K562 (cell line): ENCODE results near the gene ACTRT3. TPM values are rescaled to one million over a fixed set of nuclear protein-coding genes. Genes with fewer than 3 reads are reported as not detected.

ENCODE experiments used
- BMI1 ChIP-seq: fragments of 150-350 bp; IDR thresholded peaks from 2 replicates; pipeline ENCODE4 v1.6.1; 2014; ENCODE audit warnings: low read length
- DPF2 ChIP-seq: fragments of 450-650 bp; IDR thresholded peaks from 2 replicates; pipeline ENCODE4 v1.6.1; 2016
- ELF4 ChIP-seq: fragments of 450-650 bp; formaldehyde crosslinking; IDR thresholded peaks from 2 replicates; pipeline ENCODE4 v1.4.0; 2022; ENCODE audit warnings: missing genetic modification characterization
- FOXM1 ChIP-seq, 2 experiments: fragments of 450-650 bp in 1 of 2; sonication (generic) in 1 of 2; formaldehyde crosslinking in 1 of 2; IDR thresholded peaks; 2 replicates each; pipeline versions ENCODE4 v1.6.1 to v1.9.0; 2017 to 2022; ENCODE audit warnings: low read depth in 2 of 2, mild to moderate bottlenecking in 2 of 2, missing genetic modification reagents in 1 of 2, moderate library complexity in 1 of 2
- GTF2E2 ChIP-seq: fragments of 200-800 bp; sonication (Bioruptor generic); IDR thresholded peaks from 2 replicates; pipeline ENCODE4 v1.6.1; 2016; ENCODE audit warnings: missing genetic modification characterization, missing compliant biosample characterization
- MEIS2 ChIP-seq: fragments of 450-650 bp; IDR thresholded peaks from 2 replicates; pipeline ENCODE4 v1.6.1; 2014; ENCODE audit warnings: mild to moderate bottlenecking; ENCODE audit not compliant: partially characterized antibody
- NR2C1 ChIP-seq, 2 experiments: fragments of 450-650 bp; IDR thresholded peaks; 2 replicates each; pipeline ENCODE4 v1.6.1; 2017; ENCODE audit warnings: mild to moderate bottlenecking in 2 of 2, antibody characterized with exemption in 1 of 2, inconsistent platforms in 1 of 2, missing compliant biosample characterization in 1 of 2, missing genetic modification characterization in 1 of 2
- POLR2AphosphoS5 ChIP-seq: IDR thresholded peaks from 2 replicates; pipeline ENCODE4 v1.6.1; 2011; ENCODE audit warnings: mild to moderate bottlenecking, low read depth, low read length, moderate library complexity; ENCODE audit not compliant: control insufficient read depth, insufficient read depth
- PPARD ChIP-seq: fragments of 250-450 bp; sonication (Bioruptor Pico); IDR thresholded peaks from 2 replicates; pipeline ENCODE4 v1.8.0; 2022; ENCODE audit warnings: inconsistent platforms, mild to moderate bottlenecking, moderate library complexity
- RCOR1 ChIP-seq, 2 experiments: IDR thresholded peaks; 2 replicates each; pipeline ENCODE4 v1.6.1; 2012; ENCODE audit warnings: low read depth in 2 of 2, low read length in 2 of 2, borderline replicate concordance in 1 of 2, improper control_type of control experiment in 1 of 2
- SMARCB1 ChIP-seq: IDR thresholded peaks from 2 replicates; pipeline ENCODE4 v1.6.1; 2011; ENCODE audit warnings: improper control_type of control experiment, low read depth; ENCODE audit not compliant: insufficient read length
- TCF3 ChIP-seq: sonication (generic); formaldehyde crosslinking; IDR thresholded peaks from 2 replicates; pipeline ENCODE4 v1.4.0; 2020; ENCODE audit warnings: mild to moderate bottlenecking, missing genetic modification reagents
- VEZF1 ChIP-seq: fragments of 200-800 bp; sonication (Bioruptor generic); IDR thresholded peaks from 2 replicates; pipeline ENCODE4 v1.6.1; 2017; ENCODE audit warnings: missing genetic modification characterization, missing compliant biosample characterization
- ZFX ChIP-seq: sonication (generic); formaldehyde crosslinking; IDR thresholded peaks from 2 replicates; pipeline ENCODE4 v1.8.0; 2022; ENCODE audit warnings: mild to moderate bottlenecking, missing genetic modification reagents, moderate library complexity
- ZNF766 ChIP-seq: fragments of 200-800 bp; sonication (Bioruptor generic); conservative IDR thresholded peaks from 2 replicates; pipeline ENCODE4 v1.6.1; 2016; ENCODE audit warnings: missing genetic modification characterization, missing compliant biosample characterization
- polyA plus RNA-seq, 8 experiments: library from polyadenylated mRNA; depleted of rRNA in 4 of 8; stranded (reverse) in 5 of 8; unstranded in 3 of 8; fragments of >200 nt; fragmentation: Nextera tagmentation in 2 of 8; fragmentation: Illumina TruSeq in 1 of 8; extraction: Ambion mirVana in 2 of 8; extraction: Trizol in 1 of 8; gene quantifications; 2 replicates each; pipeline versions ENCODE4 v1.2.1 to v1.2.3, GENCODE V29; 2011 to 2014; ENCODE audit warnings: inconsistent platforms in 1 of 8, missing spikeins in 1 of 8
- total RNA-seq, 7 experiments: library from RNA; depleted of rRNA in 6 of 7; stranded (reverse); fragments of >200 nt in 6 of 7; fragmentation: Illumina TruSeq in 2 of 7; extraction: Trizol in 2 of 7; gene quantifications; 2 replicates each; pipeline versions ENCODE4 v1.2.1 to v1.2.3, GENCODE V29; 2011 to 2021; ENCODE audit warnings: low replicate concordance in 1 of 7
- TF ChIP-seq, protein P1 (sequence below): sonication (generic); formaldehyde crosslinking; IDR thresholded peaks from 2 replicates; pipeline ENCODE4 v1.8.0; 2022; ENCODE audit warnings: mild to moderate bottlenecking, missing genetic modification reagents

The ACTRT3 gene
- total and polyA plus RNA-seq, 9 of the 15 experiments (the other 6 are each of a cell fraction or from before 2014, with no cell fraction given): 0.06 to 0.11 (median 0.07) TPM; not detected in 5

- TF ChIP-seq GTF2E2 (tag): 0 out of 2 replicates have a peak, but pooled peaks have one; percentile 40
- no peak for TF ChIP-seq PPARD (CRISPR knock-in tag)
- TF ChIP-seq DPF2: peak; percentile 83
- TF ChIP-seq RCOR1 (IDR thresholded peaks at IDR 0.05; ENCODE audit: borderline replicate concordance in 1 of 2, low read depth in 2 of 2, low read length in 2 of 2): peak in 1 of 2 experiments; percentile 78; a peak in 1 of 4 replicates
- TF ChIP-seq MEIS2: peak; percentile 83
- TF ChIP-seq, protein P1, sequence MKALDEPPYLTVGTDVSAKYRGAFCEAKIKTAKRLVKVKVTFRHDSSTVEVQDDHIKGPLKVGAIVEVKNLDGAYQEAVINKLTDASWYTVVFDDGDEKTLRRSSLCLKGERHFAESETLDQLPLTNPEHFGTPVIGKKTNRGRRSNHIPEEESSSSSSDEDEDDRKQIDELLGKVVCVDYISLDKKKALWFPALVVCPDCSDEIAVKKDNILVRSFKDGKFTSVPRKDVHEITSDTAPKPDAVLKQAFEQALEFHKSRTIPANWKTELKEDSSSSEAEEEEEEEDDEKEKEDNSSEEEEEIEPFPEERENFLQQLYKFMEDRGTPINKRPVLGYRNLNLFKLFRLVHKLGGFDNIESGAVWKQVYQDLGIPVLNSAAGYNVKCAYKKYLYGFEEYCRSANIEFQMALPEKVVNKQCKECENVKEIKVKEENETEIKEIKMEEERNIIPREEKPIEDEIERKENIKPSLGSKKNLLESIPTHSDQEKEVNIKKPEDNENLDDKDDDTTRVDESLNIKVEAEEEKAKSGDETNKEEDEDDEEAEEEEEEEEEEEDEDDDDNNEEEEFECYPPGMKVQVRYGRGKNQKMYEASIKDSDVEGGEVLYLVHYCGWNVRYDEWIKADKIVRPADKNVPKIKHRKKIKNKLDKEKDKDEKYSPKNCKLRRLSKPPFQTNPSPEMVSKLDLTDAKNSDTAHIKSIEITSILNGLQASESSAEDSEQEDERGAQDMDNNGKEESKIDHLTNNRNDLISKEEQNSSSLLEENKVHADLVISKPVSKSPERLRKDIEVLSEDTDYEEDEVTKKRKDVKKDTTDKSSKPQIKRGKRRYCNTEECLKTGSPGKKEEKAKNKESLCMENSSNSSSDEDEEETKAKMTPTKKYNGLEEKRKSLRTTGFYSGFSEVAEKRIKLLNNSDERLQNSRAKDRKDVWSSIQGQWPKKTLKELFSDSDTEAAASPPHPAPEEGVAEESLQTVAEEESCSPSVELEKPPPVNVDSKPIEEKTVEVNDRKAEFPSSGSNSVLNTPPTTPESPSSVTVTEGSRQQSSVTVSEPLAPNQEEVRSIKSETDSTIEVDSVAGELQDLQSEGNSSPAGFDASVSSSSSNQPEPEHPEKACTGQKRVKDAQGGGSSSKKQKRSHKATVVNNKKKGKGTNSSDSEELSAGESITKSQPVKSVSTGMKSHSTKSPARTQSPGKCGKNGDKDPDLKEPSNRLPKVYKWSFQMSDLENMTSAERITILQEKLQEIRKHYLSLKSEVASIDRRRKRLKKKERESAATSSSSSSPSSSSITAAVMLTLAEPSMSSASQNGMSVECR (CRISPR knock-in tag): no peak
- TF ChIP-seq VEZF1 (CRISPR knock-in tag): peak; percentile 57
- no peak for TF ChIP-seq SMARCB1
- no peak for TF ChIP-seq ELF4 (CRISPR knock-in tag)
- no peak for TF ChIP-seq BMI1
- TF ChIP-seq POLR2AphosphoS5: no peak
- TF ChIP-seq ZNF766 (CRISPR knock-in tag): 0 out of 2 replicates have a peak, but pooled peaks have one; percentile 50
- TF ChIP-seq NR2C1 (IDR thresholded peaks at IDR 0.05): 0 out of 2 replicates have a peak, but pooled peaks have one; percentile 12
- no peak for TF ChIP-seq NR2C1 (tag; IDR thresholded peaks at IDR 0.05)
- peak; percentile 62; the same call in 1 of the 2 replicates for TF ChIP-seq TCF3 (CRISPR knock-in tag)
- TF ChIP-seq ZFX (CRISPR knock-in tag): peak; percentile 35; the same call in 1 of the 2 replicates
- 0 out of 2 replicates have a peak, but pooled peaks have one; percentile 34 for TF ChIP-seq FOXM1 (IDR thresholded peaks at IDR 0.05; ENCODE audit: low read depth)
- TF ChIP-seq FOXM1 (CRISPR knock-in tag; IDR thresholded peaks at IDR 0.05; ENCODE audit: low read depth): no peak
Observed at GRCh38 chr3:169758359-169758994, 10.9 kb downstream of the ACTRT3 start (continued).
